ENCODE results near the gene CCDC33.

DNA sequence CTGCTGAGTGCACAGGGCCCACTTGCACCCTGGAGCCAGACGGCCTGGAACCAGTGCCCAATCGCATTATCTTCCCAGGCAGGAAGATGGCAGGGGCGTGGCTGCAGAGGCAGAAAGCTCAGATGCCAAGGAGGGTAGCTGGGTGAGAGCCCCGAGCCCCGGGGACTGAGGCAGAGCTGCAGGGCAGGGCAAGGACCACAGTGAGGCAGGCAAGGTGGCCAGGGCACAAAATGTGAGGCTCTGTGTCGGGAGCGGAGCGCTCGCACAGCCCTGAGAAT, 1.6 kb upstream of the CCDC33 start:
- TF ChIP-seq MAX (IDR thresholded peaks at IDR 0.05; ENCODE audit: low read depth): no peak
- no peak for TF ChIP-seq RFX5 (IDR thresholded peaks at IDR 0.05; ENCODE audit: low read length)
- TF ChIP-seq CHD2 (IDR thresholded peaks at IDR 0.05; ENCODE audit: low read length, partially characterized antibody): no peak
- no peak for TF ChIP-seq TAF1 (IDR thresholded peaks at IDR 0.05; ENCODE audit: borderline replicate concordance, low read depth, low read length)
- TF ChIP-seq, protein P1, sequence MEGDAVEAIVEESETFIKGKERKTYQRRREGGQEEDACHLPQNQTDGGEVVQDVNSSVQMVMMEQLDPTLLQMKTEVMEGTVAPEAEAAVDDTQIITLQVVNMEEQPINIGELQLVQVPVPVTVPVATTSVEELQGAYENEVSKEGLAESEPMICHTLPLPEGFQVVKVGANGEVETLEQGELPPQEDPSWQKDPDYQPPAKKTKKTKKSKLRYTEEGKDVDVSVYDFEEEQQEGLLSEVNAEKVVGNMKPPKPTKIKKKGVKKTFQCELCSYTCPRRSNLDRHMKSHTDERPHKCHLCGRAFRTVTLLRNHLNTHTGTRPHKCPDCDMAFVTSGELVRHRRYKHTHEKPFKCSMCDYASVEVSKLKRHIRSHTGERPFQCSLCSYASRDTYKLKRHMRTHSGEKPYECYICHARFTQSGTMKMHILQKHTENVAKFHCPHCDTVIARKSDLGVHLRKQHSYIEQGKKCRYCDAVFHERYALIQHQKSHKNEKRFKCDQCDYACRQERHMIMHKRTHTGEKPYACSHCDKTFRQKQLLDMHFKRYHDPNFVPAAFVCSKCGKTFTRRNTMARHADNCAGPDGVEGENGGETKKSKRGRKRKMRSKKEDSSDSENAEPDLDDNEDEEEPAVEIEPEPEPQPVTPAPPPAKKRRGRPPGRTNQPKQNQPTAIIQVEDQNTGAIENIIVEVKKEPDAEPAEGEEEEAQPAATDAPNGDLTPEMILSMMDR (IDR thresholded peaks at IDR 0.05): no peak
- TF ChIP-seq, protein P2, sequence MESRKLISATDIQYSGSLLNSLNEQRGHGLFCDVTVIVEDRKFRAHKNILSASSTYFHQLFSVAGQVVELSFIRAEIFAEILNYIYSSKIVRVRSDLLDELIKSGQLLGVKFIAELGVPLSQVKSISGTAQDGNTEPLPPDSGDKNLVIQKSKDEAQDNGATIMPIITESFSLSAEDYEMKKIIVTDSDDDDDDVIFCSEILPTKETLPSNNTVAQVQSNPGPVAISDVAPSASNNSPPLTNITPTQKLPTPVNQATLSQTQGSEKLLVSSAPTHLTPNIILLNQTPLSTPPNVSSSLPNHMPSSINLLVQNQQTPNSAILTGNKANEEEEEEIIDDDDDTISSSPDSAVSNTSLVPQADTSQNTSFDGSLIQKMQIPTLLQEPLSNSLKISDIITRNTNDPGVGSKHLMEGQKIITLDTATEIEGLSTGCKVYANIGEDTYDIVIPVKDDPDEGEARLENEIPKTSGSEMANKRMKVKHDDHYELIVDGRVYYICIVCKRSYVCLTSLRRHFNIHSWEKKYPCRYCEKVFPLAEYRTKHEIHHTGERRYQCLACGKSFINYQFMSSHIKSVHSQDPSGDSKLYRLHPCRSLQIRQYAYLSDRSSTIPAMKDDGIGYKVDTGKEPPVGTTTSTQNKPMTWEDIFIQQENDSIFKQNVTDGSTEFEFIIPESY (IDR thresholded peaks at IDR 0.05; ENCODE audit: borderline replicate concordance, low read depth): no peak
- TF ChIP-seq RAD21 (IDR thresholded peaks at IDR 0.05; ENCODE audit: low read length): peak; percentile 9; the same call in 1 of the 2 replicates
